PFSK-1 (cell line): Measurements from ENCODE around the gene ZSWIM2.

Experiments used
- FOXP2 ChIP-seq: optimal IDR thresholded peaks from 2 replicates; pipeline ENCODE3; 2011; ENCODE audit warnings: borderline replicate concordance, control low read depth, inconsistent platforms; ENCODE audit not compliant: insufficient read depth; ENCODE audit errors: extremely low read length, extremely low read depth
- POLR2AphosphoS5 ChIP-seq: IDR thresholded peaks from 2 replicates; pipeline ENCODE4 v1.6.1; 2012; ENCODE audit warnings: low read depth, mild to moderate bottlenecking, control low read depth, low read length, moderate library complexity
- REST ChIP-seq, 2 experiments: IDR thresholded peaks; 2 replicates each; pipeline versions ENCODE4 v1.6.1 to v1.8.0; 2011 to 2012; ENCODE audit warnings: low read depth in 2 of 2, low read length in 2 of 2, control low read depth in 1 of 2, inconsistent platforms in 1 of 2, mild to moderate bottlenecking in 1 of 2, moderate library complexity in 1 of 2; ENCODE audit not compliant: insufficient read depth in 1 of 2
- SIN3A ChIP-seq: IDR thresholded peaks from 2 replicates; pipeline ENCODE4 v1.6.1; 2012; ENCODE audit warnings: mild to moderate bottlenecking, low read length, moderate library complexity, borderline replicate concordance; ENCODE audit not compliant: insufficient read depth
- TAF1 ChIP-seq: IDR thresholded peaks from 2 replicates; pipeline ENCODE4 v1.6.1; 2012; ENCODE audit warnings: low read length, control low read depth, borderline replicate concordance; ENCODE audit not compliant: insufficient read depth

ZSWIM2 gene

GRCh38 chr2:186891185-186891621 is 42.2 kb upstream of the ZSWIM2 start:
- no peak for TF ChIP-seq FOXP2
- TF ChIP-seq REST (IDR thresholded peaks at IDR 0.05; ENCODE audit: insufficient read depth in 1 of 2, low read depth in 2 of 2, low read length in 2 of 2), result no peak

- no peak for TF ChIP-seq SIN3A
- TF ChIP-seq FOXP2, result no peak
- no peak for TF ChIP-seq POLR2AphosphoS5
- no peak for TF ChIP-seq REST (IDR thresholded peaks at IDR 0.05; ENCODE audit: insufficient read depth in 1 of 2, low read depth in 2 of 2, low read length in 2 of 2)
Observed at GRCh38 chr2:186889101-186889879, 40.3 kb upstream of the ZSWIM2 start.

GRCh38 chr2:186887107-186888090 is 38.4 kb upstream of the ZSWIM2 start:
- no peak for TF ChIP-seq REST (IDR thresholded peaks at IDR 0.05; ENCODE audit: insufficient read depth in 1 of 2, low read depth in 2 of 2, low read length in 2 of 2)
- TF ChIP-seq TAF1, result no peak
- TF ChIP-seq FOXP2, result no peak
- TF ChIP-seq SIN3A, result no peak
- TF ChIP-seq POLR2AphosphoS5, result no peak

- TF ChIP-seq REST (IDR thresholded peaks at IDR 0.05; ENCODE audit: insufficient read depth in 1 of 2, low read depth in 2 of 2, low read length in 2 of 2), result peak in 1 of 2 experiments; percentile 24; a peak in 1 of 4 replicates
- TF ChIP-seq POLR2AphosphoS5, result no peak
Observed at GRCh38 chr2:186884587-186884986, 35.6 kb upstream of the ZSWIM2 start.

- TF ChIP-seq TAF1 (no peak), FOXP2 (no peak), SIN3A (no peak), REST (IDR thresholded peaks at IDR 0.05; ENCODE audit: insufficient read depth in 1 of 2, low read depth in 2 of 2, low read length in 2 of 2) (no peak), POLR2AphosphoS5 (no peak)
Observed at GRCh38 chr2:186883666-186884065, 34.7 kb upstream of the ZSWIM2 start.
